ENCODE measurements around the gene FHOD3. TPM values are rescaled to one million over a fixed set of nuclear protein-coding genes. Genes with fewer than 3 reads are reported as not detected.
"Not testable (repeated sequence)": the region's sequence is repeated elsewhere in the genome, so short reads cannot be mapped to it uniquely, and the experiment has no call there.

Gene FHOD3
- total and polyA plus RNA-seq, 4 donors: 0.57 to 1.3 (median 1.2) TPM; not detected in 1

DNA sequence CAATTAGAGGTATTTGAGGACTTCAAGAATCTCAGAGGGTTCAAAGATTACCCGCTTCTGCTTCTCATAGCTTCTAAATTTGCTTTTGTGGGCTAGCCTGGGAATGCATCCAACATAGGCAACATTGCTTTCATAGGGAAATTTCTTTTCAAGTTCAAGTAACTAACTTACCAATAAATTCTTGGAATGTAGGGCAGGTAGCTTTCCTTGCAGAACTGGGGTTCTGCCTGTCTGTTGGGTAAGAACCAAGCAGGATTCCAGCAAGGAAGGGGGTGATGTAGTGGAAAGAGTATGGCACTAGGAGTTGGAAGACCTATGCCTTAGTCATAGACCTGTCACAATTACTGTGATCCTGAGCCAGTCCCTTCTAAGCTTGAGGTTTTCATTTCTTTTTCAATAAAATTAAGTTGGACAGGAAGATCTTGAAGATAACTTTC is 164.1 kb downstream of the FHOD3 start:
- H3K9me3 ChIP-seq (ENCODE audit: control insufficient read depth in 4 of 4, low read length in 3 of 4): no peaks in the 10 kb centered on the region
- no peak for DNase-seq (ENCODE audit: low spot score)
- WGBS: 98% methylated on average over 1 of the region's 1 CpG
- H3K4me1 ChIP-seq (ENCODE audit: control insufficient read depth in 4 of 4, insufficient read depth in 4 of 4, low read length in 3 of 4): no peaks in the 10 kb centered on the region
- no peak for TF ChIP-seq CTCF (IDR thresholded peaks at IDR 0.05; ENCODE audit: low read depth, low read length, missing input control)
- TF ChIP-seq, protein P1, sequence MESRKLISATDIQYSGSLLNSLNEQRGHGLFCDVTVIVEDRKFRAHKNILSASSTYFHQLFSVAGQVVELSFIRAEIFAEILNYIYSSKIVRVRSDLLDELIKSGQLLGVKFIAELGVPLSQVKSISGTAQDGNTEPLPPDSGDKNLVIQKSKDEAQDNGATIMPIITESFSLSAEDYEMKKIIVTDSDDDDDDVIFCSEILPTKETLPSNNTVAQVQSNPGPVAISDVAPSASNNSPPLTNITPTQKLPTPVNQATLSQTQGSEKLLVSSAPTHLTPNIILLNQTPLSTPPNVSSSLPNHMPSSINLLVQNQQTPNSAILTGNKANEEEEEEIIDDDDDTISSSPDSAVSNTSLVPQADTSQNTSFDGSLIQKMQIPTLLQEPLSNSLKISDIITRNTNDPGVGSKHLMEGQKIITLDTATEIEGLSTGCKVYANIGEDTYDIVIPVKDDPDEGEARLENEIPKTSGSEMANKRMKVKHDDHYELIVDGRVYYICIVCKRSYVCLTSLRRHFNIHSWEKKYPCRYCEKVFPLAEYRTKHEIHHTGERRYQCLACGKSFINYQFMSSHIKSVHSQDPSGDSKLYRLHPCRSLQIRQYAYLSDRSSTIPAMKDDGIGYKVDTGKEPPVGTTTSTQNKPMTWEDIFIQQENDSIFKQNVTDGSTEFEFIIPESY (IDR thresholded peaks at IDR 0.05): no peak
- TF ChIP-seq FOXA2 (IDR thresholded peaks at IDR 0.05): no peak
- no peak for TF ChIP-seq FOXA1 (IDR thresholded peaks at IDR 0.05)
- no peak for TF ChIP-seq HNF4A (conservative IDR thresholded peaks at IDR 0.05)
- no peak for TF ChIP-seq JUND (IDR thresholded peaks at IDR 0.05)
- TF ChIP-seq YY1 (IDR thresholded peaks at IDR 0.05): no peak
- no peak for TF ChIP-seq HNF4G (IDR thresholded peaks at IDR 0.05)
- no peak for TF ChIP-seq GABPA (IDR thresholded peaks at IDR 0.05 in 1 of 2, conservative IDR thresholded peaks at IDR 0.05 in 1 of 2)
- TF ChIP-seq, protein P2, sequence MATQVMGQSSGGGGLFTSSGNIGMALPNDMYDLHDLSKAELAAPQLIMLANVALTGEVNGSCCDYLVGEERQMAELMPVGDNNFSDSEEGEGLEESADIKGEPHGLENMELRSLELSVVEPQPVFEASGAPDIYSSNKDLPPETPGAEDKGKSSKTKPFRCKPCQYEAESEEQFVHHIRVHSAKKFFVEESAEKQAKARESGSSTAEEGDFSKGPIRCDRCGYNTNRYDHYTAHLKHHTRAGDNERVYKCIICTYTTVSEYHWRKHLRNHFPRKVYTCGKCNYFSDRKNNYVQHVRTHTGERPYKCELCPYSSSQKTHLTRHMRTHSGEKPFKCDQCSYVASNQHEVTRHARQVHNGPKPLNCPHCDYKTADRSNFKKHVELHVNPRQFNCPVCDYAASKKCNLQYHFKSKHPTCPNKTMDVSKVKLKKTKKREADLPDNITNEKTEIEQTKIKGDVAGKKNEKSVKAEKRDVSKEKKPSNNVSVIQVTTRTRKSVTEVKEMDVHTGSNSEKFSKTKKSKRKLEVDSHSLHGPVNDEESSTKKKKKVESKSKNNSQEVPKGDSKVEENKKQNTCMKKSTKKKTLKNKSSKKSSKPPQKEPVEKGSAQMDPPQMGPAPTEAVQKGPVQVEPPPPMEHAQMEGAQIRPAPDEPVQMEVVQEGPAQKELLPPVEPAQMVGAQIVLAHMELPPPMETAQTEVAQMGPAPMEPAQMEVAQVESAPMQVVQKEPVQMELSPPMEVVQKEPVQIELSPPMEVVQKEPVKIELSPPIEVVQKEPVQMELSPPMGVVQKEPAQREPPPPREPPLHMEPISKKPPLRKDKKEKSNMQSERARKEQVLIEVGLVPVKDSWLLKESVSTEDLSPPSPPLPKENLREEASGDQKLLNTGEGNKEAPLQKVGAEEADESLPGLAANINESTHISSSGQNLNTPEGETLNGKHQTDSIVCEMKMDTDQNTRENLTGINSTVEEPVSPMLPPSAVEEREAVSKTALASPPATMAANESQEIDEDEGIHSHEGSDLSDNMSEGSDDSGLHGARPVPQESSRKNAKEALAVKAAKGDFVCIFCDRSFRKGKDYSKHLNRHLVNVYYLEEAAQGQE (IDR thresholded peaks at IDR 0.05): no peak
- TF ChIP-seq SP1 (IDR thresholded peaks at IDR 0.05): no peak
- TF ChIP-seq, protein P3, sequence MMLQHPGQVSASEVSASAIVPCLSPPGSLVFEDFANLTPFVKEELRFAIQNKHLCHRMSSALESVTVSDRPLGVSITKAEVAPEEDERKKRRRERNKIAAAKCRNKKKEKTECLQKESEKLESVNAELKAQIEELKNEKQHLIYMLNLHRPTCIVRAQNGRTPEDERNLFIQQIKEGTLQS (IDR thresholded peaks at IDR 0.05): no peak
- TF ChIP-seq RAD21 (IDR thresholded peaks at IDR 0.05): no peak
- TF ChIP-seq RXRA (IDR thresholded peaks at IDR 0.05): no peak
- no peak for TF ChIP-seq NR2F2 (IDR thresholded peaks at IDR 0.05)
- TF ChIP-seq EGR1 (IDR thresholded peaks at IDR 0.05; ENCODE audit: low read depth in 2 of 2): no peak
- no peak overlapping the region for H3K9ac ChIP-seq (ENCODE audit: low read depth in 1 of 2, low read length in 2 of 2)
- no peak overlapping the region for H3K4me3 ChIP-seq (ENCODE audit: low read depth in 1 of 3, low read length in 3 of 3)
- H3K27ac ChIP-seq (ENCODE audit: low read depth in 1 of 2, low read length in 2 of 2): no peak overlapping the region
- H3K27me3 ChIP-seq (ENCODE audit: control insufficient read depth in 4 of 4, insufficient read depth in 4 of 4, low read length in 3 of 4): no peaks in the 10 kb centered on the region
- H3K36me3 ChIP-seq (ENCODE audit: control insufficient read depth in 4 of 4, insufficient read depth in 3 of 4, low read depth in 1 of 4, low read length in 3 of 4): no peaks in the 10 kb centered on the region

DNA sequence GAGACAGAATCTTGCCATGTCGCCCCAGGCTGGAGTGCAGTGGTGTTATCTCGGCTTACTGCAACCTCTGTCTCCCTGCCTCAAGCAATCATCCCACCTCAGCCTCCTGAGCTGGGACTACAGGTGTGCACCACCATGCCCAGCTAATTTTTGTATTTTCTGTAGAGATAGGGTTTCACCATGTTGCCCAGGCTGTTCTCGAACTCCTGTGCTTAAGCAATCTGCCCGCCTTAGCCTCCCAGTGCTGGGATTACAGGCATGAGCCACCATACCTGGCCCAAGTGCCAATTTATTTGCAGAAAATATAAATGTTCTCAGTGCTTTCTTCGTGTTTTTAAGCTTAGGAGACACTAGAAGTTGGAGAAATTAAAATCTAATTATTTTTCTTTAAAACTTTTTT is 166.0 kb downstream of the FHOD3 start:
- H3K4me3 ChIP-seq (ENCODE audit: low read depth in 1 of 3, low read length in 3 of 3); H3K4me1 ChIP-seq (ENCODE audit: control insufficient read depth in 4 of 4, insufficient read depth in 4 of 4, low read length in 3 of 4); H3K36me3 ChIP-seq (ENCODE audit: control insufficient read depth in 4 of 4, insufficient read depth in 3 of 4, low read depth in 1 of 4, low read length in 3 of 4); H3K27ac ChIP-seq (ENCODE audit: low read depth in 1 of 2, low read length in 2 of 2); H3K27me3 ChIP-seq (ENCODE audit: control insufficient read depth in 4 of 4, insufficient read depth in 4 of 4, low read length in 3 of 4); H3K9ac ChIP-seq (ENCODE audit: low read depth in 1 of 2, low read length in 2 of 2); H3K9me3 ChIP-seq (ENCODE audit: control insufficient read depth in 4 of 4, low read length in 3 of 4); DNase-seq (ENCODE audit: low spot score): not testable (repeated sequence)
- WGBS: 95% methylated on average over 5 of the region's 5 CpGs
